Measurements from ENCODE around the gene AHRR.
"Not testable (repeated sequence)": the region's sequence is repeated elsewhere in the genome, so short reads cannot be mapped to it uniquely, and the experiment has no call there.

AHRR gene

GRCh38 chr5:407051-407450 lies 85.5 kb downstream of the AHRR start:
- TF ChIP-seq CTCF (IDR thresholded peaks at IDR 0.05; ENCODE audit: control insufficient read depth, extremely low read depth, insufficient read depth): no peak
- DNase-seq (ENCODE audit: low read depth): no peak
- no peak overlapping the region for H3K4me3 ChIP-seq (ENCODE audit: low read depth, low read length)

- no peak for DNase-seq (ENCODE audit: low read depth)
- no peak for TF ChIP-seq CTCF (IDR thresholded peaks at IDR 0.05; ENCODE audit: control insufficient read depth, extremely low read depth, insufficient read depth)
- H3K4me3 ChIP-seq (ENCODE audit: low read depth, low read length): no peak overlapping the region
Measured at GRCh38 chr5:407801-408268, 86.3 kb downstream of the AHRR start.

- no peak for DNase-seq (ENCODE audit: low read depth)
- no peak overlapping the region for H3K4me3 ChIP-seq (ENCODE audit: low read depth, low read length)
- no peak for TF ChIP-seq CTCF (IDR thresholded peaks at IDR 0.05; ENCODE audit: control insufficient read depth, extremely low read depth, insufficient read depth)
Measured at GRCh38 chr5:410911-411517, 89.5 kb downstream of the AHRR start.

- no peak for DNase-seq (ENCODE audit: low read depth)
- TF ChIP-seq CTCF (IDR thresholded peaks at IDR 0.05; ENCODE audit: control insufficient read depth, extremely low read depth, insufficient read depth): no peak
- no peak overlapping the region for H3K4me3 ChIP-seq (ENCODE audit: low read depth, low read length)
Measured at GRCh38 chr5:411728-412127, 90.2 kb downstream of the AHRR start.

GRCh38 chr5:414991-415927 lies 93.7 kb downstream of the AHRR start:
- not testable (repeated sequence) for DNase-seq (ENCODE audit: low read depth); H3K4me3 ChIP-seq (ENCODE audit: low read depth, low read length)

GRCh38 chr5:415928-416635 lies 94.6 kb downstream of the AHRR start:
- no peak overlapping the region for H3K4me3 ChIP-seq (ENCODE audit: low read depth, low read length)
- no peak for DNase-seq (ENCODE audit: low read depth)
- TF ChIP-seq CTCF (IDR thresholded peaks at IDR 0.05; ENCODE audit: control insufficient read depth, extremely low read depth, insufficient read depth): no peak

- H3K4me3 ChIP-seq (ENCODE audit: low read depth, low read length): no peak overlapping the region
- DNase-seq (ENCODE audit: low read depth): no peak
- TF ChIP-seq CTCF (IDR thresholded peaks at IDR 0.05; ENCODE audit: control insufficient read depth, extremely low read depth, insufficient read depth): no peak
Measured at GRCh38 chr5:416636-416960, 95.1 kb downstream of the AHRR start.

All from LNCaP clone FGC (cell line).